Heart left ventricle (tissue), 16 donors: ENCODE data around the gene FGB. TPM values are rescaled to one million over a fixed set of nuclear protein-coding genes. Genes with fewer than 3 reads are reported as not detected.

ENCODE experiments used
- ATAC-seq, 4 donors: fragments of 200-7000 bp; cut with Tn5 transposase; one replicate each; pipeline ENCODE4 v1.9.1; 2020 to 2022; ENCODE audit warnings: moderate library complexity in 4 of 4, mild to moderate bottlenecking in 3 of 4, moderate number of reproducible peaks in 1 of 4
- DNase-seq, 5 donors: peaks; one replicate each; pipeline ENCODE4 v3.0.0-alpha.2; 2020
- H3K27ac ChIP-seq, 12 donors: fragments of 200-600 bp; sonication (generic) in 4 of 12; one replicate each; pipeline versions ENCODE4 v1.5.0 to v1.8.0; 2016 to 2022; ENCODE audit warnings: mild to moderate bottlenecking in 2 of 12
- H3K27me3 ChIP-seq, 9 donors: fragments of 200-600 bp; sonication (generic) in 2 of 9; one replicate each; pipeline versions ENCODE4 v1.5.1 to v1.8.0; 2016 to 2022; ENCODE audit warnings: mild to moderate bottlenecking in 3 of 9
- H3K36me3 ChIP-seq, 9 donors: fragments of 200-600 bp; sonication (generic) in 2 of 9; one replicate each; pipeline versions ENCODE4 v1.5.0 to v1.8.0; 2018 to 2022; ENCODE audit warnings: mild to moderate bottlenecking in 2 of 9
- H3K4me1 ChIP-seq, 12 donors: fragments of 200-600 bp; sonication (generic) in 4 of 12; one replicate each; pipeline versions ENCODE4 v1.5.0 to v1.8.0; 2016 to 2022; ENCODE audit warnings: mild to moderate bottlenecking in 3 of 12
- H3K4me3 ChIP-seq, 12 donors: fragments of 200-600 bp; sonication (generic) in 4 of 12; one replicate each; pipeline versions ENCODE4 v1.5.0 to v1.8.0; 2017 to 2022; ENCODE audit warnings: mild to moderate bottlenecking in 9 of 12, moderate library complexity in 4 of 12
- H3K9me3 ChIP-seq, 12 donors: fragments of 200-600 bp; sonication (generic) in 4 of 12; one replicate each; pipeline versions ENCODE4 v1.5.0 to v1.8.0; 2016 to 2022; ENCODE audit warnings: mild to moderate bottlenecking in 1 of 12
- POLR2A ChIP-seq, 2 donors: fragments of 450-650 bp; IDR thresholded peaks; one replicate each; pipeline ENCODE4 v1.6.1; 2017; ENCODE audit warnings: antibody characterized with exemption in 2 of 2, mild to moderate bottlenecking in 2 of 2, moderate library complexity in 2 of 2
- WGBS, 4 donors: extraction: QIAGEN DNeasy Blood & Tissue Kit in 2 of 4; methylation state at CpG; one replicate each; pipeline versions ENCODE4 v1.1.5 to v1.1.7; 2013 to 2018; 5-methylcytosine and 5-hydroxymethylcytosine counted together
- intact Hi-C, 10 donors: fragments of 100-400 bp; cut with DNase I; formaldehyde crosslinking; loops; one replicate each; pipeline versions ENCODE4 v1.11.1 to v1.14.2; 2022
- polyA plus RNA-seq, 2 donors: library from polyadenylated mRNA; stranded (reverse); fragments of 200-250 nt; gene quantifications; one replicate each; pipeline ENCODE4 v1.2.3, GENCODE V29; 2013
- total RNA-seq, 9 donors: library from RNA; depleted of rRNA in 2 of 9; stranded (reverse); fragments of >200 nt in 2 of 9; fragmentation: NEBNext Ultra II Directional in 3 of 9; extraction: Animal tissue kit (Norgen Biotek cat#: 25700) in 3 of 9; gene quantifications; one replicate each; pipeline versions ENCODE4 v1.1.0 to v1.2.4, GENCODE V29; 2016 to 2023
- TF ChIP-seq, protein P1 (sequence below), 12 donors: fragments of 200-600 bp; sonication (generic) in 4 of 12; IDR thresholded peaks; one replicate each; pipeline versions ENCODE4 v1.5.0 to v1.8.0; 2018 to 2022; ENCODE audit warnings: antibody characterized with exemption in 12 of 12, mild to moderate bottlenecking in 5 of 12
- donor health status: ischemic (EF 13 %, LVEDD 7.1; RV severe dilation, severe dysfunction).
- donor health status: healthy with polysubstance abuse.
- donor health status: DM: no; HTN: yes; CAD: no.
- donor health status: DM: no; HTN: no; CAD: no.
- donor health status: ischemic (EF 25% LVEDD 6.9; RV normal size, moderate dysfunction).
- donor health status: ischemic (EF 25% LVEDD 5.7; RV mildly dilated, moderate dysfunction).
- donor health status: healthy.
- donor health status: DM: yes; HTN: yes; CAD: no.
- donor health status: ischemic (EF 35%, LVEDD 5.7; RV mildly dilated, moderate dysfunction).
- donor health status: nonischemic (EF 11% LVEDD 7.7; RV severe dilation, severe dysfunction).
- donor health status: DM: yes; HTN: yes; CAD: no.
- donor health status: PGD.
- donor health status: ischemic (EF 29% LVEDD 5.4; RV normal size, mild dysfunction).
- donor health status: nonischemic (EF 23%, LVEDD 6.1; RV moderate dilation, normal function).

The FGB gene
- total and polyA plus RNA-seq, 11 donors = 0.25 to 1.6 (median 0.46) TPM; not detected in 8

- Histone ChIP-seq H3K27me3 (no peaks in the 10 kb centered on the region), H3K9me3 (no peaks in the 10 kb centered on the region), H3K27ac (no peak overlapping the region), H3K4me3 (no peak overlapping the region), H3K36me3 (no peaks in the 10 kb centered on the region), H3K4me1 (no peaks in the 10 kb centered on the region)
- 82 to 85% (median 84%) methylated on average over 6 of the region's 6 CpGs for WGBS, 4 donors
- no peak for ATAC-seq
- no peak for DNase-seq
- TF ChIP-seq, protein P1, sequence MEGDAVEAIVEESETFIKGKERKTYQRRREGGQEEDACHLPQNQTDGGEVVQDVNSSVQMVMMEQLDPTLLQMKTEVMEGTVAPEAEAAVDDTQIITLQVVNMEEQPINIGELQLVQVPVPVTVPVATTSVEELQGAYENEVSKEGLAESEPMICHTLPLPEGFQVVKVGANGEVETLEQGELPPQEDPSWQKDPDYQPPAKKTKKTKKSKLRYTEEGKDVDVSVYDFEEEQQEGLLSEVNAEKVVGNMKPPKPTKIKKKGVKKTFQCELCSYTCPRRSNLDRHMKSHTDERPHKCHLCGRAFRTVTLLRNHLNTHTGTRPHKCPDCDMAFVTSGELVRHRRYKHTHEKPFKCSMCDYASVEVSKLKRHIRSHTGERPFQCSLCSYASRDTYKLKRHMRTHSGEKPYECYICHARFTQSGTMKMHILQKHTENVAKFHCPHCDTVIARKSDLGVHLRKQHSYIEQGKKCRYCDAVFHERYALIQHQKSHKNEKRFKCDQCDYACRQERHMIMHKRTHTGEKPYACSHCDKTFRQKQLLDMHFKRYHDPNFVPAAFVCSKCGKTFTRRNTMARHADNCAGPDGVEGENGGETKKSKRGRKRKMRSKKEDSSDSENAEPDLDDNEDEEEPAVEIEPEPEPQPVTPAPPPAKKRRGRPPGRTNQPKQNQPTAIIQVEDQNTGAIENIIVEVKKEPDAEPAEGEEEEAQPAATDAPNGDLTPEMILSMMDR (IDR thresholded peaks at IDR 0.05) = no peak
- intact Hi-C loops = loop anchor here in 1 of 10 donors (10.0 kb wide), 1 partner anchor 199 kb away; no protein-coding TSS in a partner anchor
These were observed 2.9 kb downstream of the FGB start for GRCh38 chr4:154565704-154566103.

GRCh38 chr4:154566639-154567204 is 3.9 kb downstream of the FGB start:
- intact Hi-C loops = loop anchor here in 1 of 10 donors (10.0 kb wide), 1 partner anchor 198 kb away; no protein-coding TSS in a partner anchor
- no peak for TF ChIP-seq POLR2A (IDR thresholded peaks at IDR 0.05)
- TF ChIP-seq, protein P1 (IDR thresholded peaks at IDR 0.05) = no peak

DNA sequence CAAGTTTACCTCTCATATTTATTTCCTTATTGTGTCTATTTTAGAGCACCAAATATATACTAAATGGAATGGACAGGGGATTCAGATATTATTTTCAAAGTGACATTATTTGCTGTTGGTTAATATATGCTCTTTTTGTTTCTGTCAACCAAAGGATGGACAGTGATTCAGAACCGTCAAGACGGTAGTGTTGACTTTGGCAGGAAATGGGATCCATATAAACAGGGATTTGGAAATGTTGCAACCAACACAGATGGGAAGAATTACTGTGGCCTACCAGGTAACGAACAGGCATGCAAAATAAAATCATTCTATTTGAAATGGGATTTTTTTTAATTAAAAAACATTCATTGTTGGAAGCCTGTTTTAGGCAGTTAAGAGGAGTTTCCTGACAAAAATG is 6.2 kb downstream of the FGB start:
- Histone ChIP-seq H3K9me3 (no peaks in the 10 kb centered on the region), H3K27ac (no peak overlapping the region), H3K4me1 (no peaks in the 10 kb centered on the region), H3K36me3 (no peaks in the 10 kb centered on the region), H3K27me3 (no peaks in the 10 kb centered on the region), H3K4me3 (no peak overlapping the region)
- intact Hi-C loops = loop anchor here in 1 of 10 donors (10.0 kb wide), 1 partner anchor 196 kb away; no protein-coding TSS in a partner anchor
- DNase-seq (no peak), ATAC-seq (no peak)
- WGBS, 4 donors = 48 to 63% (median 55%) methylated on average over 3 of the region's 3 CpGs
- TF ChIP-seq, protein P1 (IDR thresholded peaks at IDR 0.05) = no peak
- no peak for TF ChIP-seq POLR2A (IDR thresholded peaks at IDR 0.05)

More at GRCh38 chr4:154566639-154567204, 3.9 kb downstream of the FGB start:
- WGBS, 4 donors = 69 to 75% (median 73%) methylated on average over 5 of the region's 5 CpGs
- no peak overlapping the region for H3K4me3 ChIP-seq
- H3K27me3 ChIP-seq = no peaks in the 10 kb centered on the region
- H3K36me3 ChIP-seq = no peaks in the 10 kb centered on the region
- H3K9me3 ChIP-seq = no peaks in the 10 kb centered on the region
- no peak overlapping the region for H3K27ac ChIP-seq
- DNase-seq (no peak), ATAC-seq (no peak)
- H3K4me1 ChIP-seq = no peaks in the 10 kb centered on the region

- WGBS, 4 donors = 86 to 89% (median 88%) methylated on average over 5 of the region's 5 CpGs
- no peak for TF ChIP-seq POLR2A (IDR thresholded peaks at IDR 0.05)
- TF ChIP-seq, protein P1 (IDR thresholded peaks at IDR 0.05) = no peak
- intact Hi-C loops = loop anchor here in 1 of 10 donors (10.0 kb wide), 1 partner anchor 195 kb away; no protein-coding TSS in a partner anchor
These were observed 6.8 kb downstream of the FGB start for GRCh38 chr4:154569584-154569983.

More at GRCh38 chr4:154569584-154569983, 6.8 kb downstream of the FGB start:
- no peak for ATAC-seq
- no peaks in the 10 kb centered on the region for H3K4me1 ChIP-seq
- H3K27me3 ChIP-seq = no peaks in the 10 kb centered on the region
- no peak overlapping the region for H3K27ac ChIP-seq
- no peak for DNase-seq
- H3K4me3 ChIP-seq = no peak overlapping the region
- no peaks in the 10 kb centered on the region for H3K36me3 ChIP-seq
- no peaks in the 10 kb centered on the region for H3K9me3 ChIP-seq
